Measurements from ENCODE around the gene FAM135A.

- TF ChIP-seq CTCF (IDR thresholded peaks at IDR 0.05) (no peak), POLR2A (IDR thresholded peaks at IDR 0.05) (no peak), EP300 (IDR thresholded peaks at IDR 0.05) (no peak)
Observed at GRCh38 chr6:70404658-70405057, 8.7 kb upstream of the FAM135A start.

Measured in suprapubic skin (tissue), 3 donors.